Neuronal stem cell (in vitro differentiated cells): Measurements from ENCODE around the gene HOXD4.
A peak's percentile ranks its signal among the peaks of the same experiment; 100 is the strongest.

Experiments
- DNase-seq: peaks from one replicate; pipeline ENCODE4 v3.0.0-alpha.2; 2013; ENCODE audit warnings: low spot score
- H2AFZ ChIP-seq: one replicate; pipeline ENCODE4 v1.6.1; 2013; ENCODE audit warnings: mild to moderate bottlenecking, low read length, inconsistent platforms
- H2AK5ac ChIP-seq: 2 replicates; pipeline ENCODE4 v1.6.1; 2013; ENCODE audit warnings: low read depth, mild to moderate bottlenecking, inconsistent platforms, low read length, moderate library complexity, mixed read lengths
- H2BK120ac ChIP-seq: 2 replicates; pipeline ENCODE4 v1.6.1; 2013; ENCODE audit warnings: low read depth, mild to moderate bottlenecking, inconsistent platforms, low read length, moderate library complexity, mixed read lengths
- H2BK12ac ChIP-seq: one replicate; pipeline ENCODE4 v1.6.1; 2013; ENCODE audit warnings: low read length, inconsistent platforms
- H2BK15ac ChIP-seq: 2 replicates; pipeline ENCODE4 v1.6.1; 2013; ENCODE audit warnings: mild to moderate bottlenecking, low read length, inconsistent platforms, mixed read lengths
- H2BK5ac ChIP-seq: one replicate; pipeline ENCODE4 v1.6.1; 2013; ENCODE audit warnings: inconsistent platforms, mild to moderate bottlenecking, low read length, moderate library complexity
- H3K14ac ChIP-seq: one replicate; pipeline ENCODE4 v1.6.1; 2013; ENCODE audit warnings: low read length, inconsistent platforms
- H3K18ac ChIP-seq: 2 replicates; pipeline ENCODE4 v1.6.1; 2013; ENCODE audit warnings: low read length, inconsistent platforms
- H3K23ac ChIP-seq: 2 replicates; pipeline ENCODE4 v1.6.1; 2013; ENCODE audit warnings: low read depth, mild to moderate bottlenecking, mixed read lengths, low read length, inconsistent platforms; ENCODE audit not compliant: poor library complexity
- H3K27ac ChIP-seq: replicated peaks from 3 replicates; pipeline ENCODE4 v1.5.1; 2013; ENCODE audit warnings: low read length, inconsistent platforms
- H3K27me3 ChIP-seq, 3 experiments: 2 replicates each; pipeline ENCODE4 v1.6.1; 2013; ENCODE audit warnings: low read length in 3 of 3, mild to moderate bottlenecking in 2 of 3, inconsistent platforms in 1 of 3, low read depth in 1 of 3, mixed read lengths in 1 of 3, moderate library complexity in 1 of 3; ENCODE audit not compliant: control insufficient read depth in 3 of 3, insufficient read depth in 3 of 3
- H3K36me3 ChIP-seq, 2 donors: replicated peaks in 1 of 2; 2 replicates each; pipeline ENCODE4 v1.6.1; 2013; ENCODE audit warnings: low read length in 2 of 2; ENCODE audit not compliant: control insufficient read depth in 2 of 2, insufficient read depth in 2 of 2
- H3K4ac ChIP-seq: 2 replicates; pipeline ENCODE4 v1.6.1; 2013; ENCODE audit warnings: inconsistent platforms, mild to moderate bottlenecking, low read length, moderate library complexity
- H3K4me1 ChIP-seq, 2 donors: 1 replicate in 1 of 2; 2 replicates in 1 of 2; pipeline ENCODE4 v1.6.1; 2013; ENCODE audit warnings: low read length in 2 of 2, low read depth in 1 of 2; ENCODE audit not compliant: control insufficient read depth in 2 of 2, insufficient read depth in 1 of 2
- H3K4me2 ChIP-seq: one replicate; pipeline ENCODE4 v1.6.1; 2013; ENCODE audit warnings: mild to moderate bottlenecking, low read length, inconsistent platforms; ENCODE audit not compliant: insufficient read depth, poor library complexity, severe bottlenecking
- H3K4me3 ChIP-seq, 2 donors: 2 replicates each; pipeline ENCODE4 v1.5.1; 2013; ENCODE audit warnings: low read length in 2 of 2, mild to moderate bottlenecking in 2 of 2, inconsistent platforms in 1 of 2, moderate library complexity in 1 of 2
- H3K79me1 ChIP-seq: one replicate; pipeline ENCODE4 v1.6.1; 2013; ENCODE audit warnings: low read depth, mild to moderate bottlenecking, inconsistent platforms, low read length, moderate library complexity
- H3K9ac ChIP-seq: one replicate; pipeline ENCODE4 v1.6.1; 2013; ENCODE audit warnings: mild to moderate bottlenecking, low read depth, low read length, inconsistent platforms; ENCODE audit not compliant: poor library complexity
- H3K9me3 ChIP-seq, 2 donors: replicated peaks in 1 of 2; 2 replicates each; pipeline versions ENCODE3 to v1.6.1; 2013; ENCODE audit warnings: low read length in 2 of 2, mild to moderate bottlenecking in 2 of 2, inconsistent platforms in 1 of 2, low read depth in 1 of 2, mixed read lengths in 1 of 2, moderate library complexity in 1 of 2; ENCODE audit not compliant: control insufficient read depth in 2 of 2, insufficient read depth in 1 of 2
- H4K8ac ChIP-seq: one replicate; pipeline ENCODE4 v1.6.1; 2013; ENCODE audit warnings: low read depth, mild to moderate bottlenecking, inconsistent platforms, low read length, moderate library complexity
- H4K91ac ChIP-seq: one replicate; pipeline ENCODE4 v1.6.1; 2013; ENCODE audit warnings: low read length, low read depth, mild to moderate bottlenecking, inconsistent platforms; ENCODE audit not compliant: poor library complexity
- whole genome bisulfite sequencing, 2 donors: extraction: QIAGEN DNeasy Blood & Tissue Kit; methylation state at CpG; one replicate each; pipeline ENCODE4 v1.1.7; 2013; ENCODE audit warnings: missing lambda C conversion rate in 2 of 2, mixed read lengths in 1 of 2; ENCODE audit not compliant: insufficient read length in 2 of 2, insufficient replicate concordance in 1 of 2; ENCODE audit errors: extremely low coverage in 2 of 2; 5-methylcytosine and 5-hydroxymethylcytosine counted together

Gene HOXD4

DNA sequence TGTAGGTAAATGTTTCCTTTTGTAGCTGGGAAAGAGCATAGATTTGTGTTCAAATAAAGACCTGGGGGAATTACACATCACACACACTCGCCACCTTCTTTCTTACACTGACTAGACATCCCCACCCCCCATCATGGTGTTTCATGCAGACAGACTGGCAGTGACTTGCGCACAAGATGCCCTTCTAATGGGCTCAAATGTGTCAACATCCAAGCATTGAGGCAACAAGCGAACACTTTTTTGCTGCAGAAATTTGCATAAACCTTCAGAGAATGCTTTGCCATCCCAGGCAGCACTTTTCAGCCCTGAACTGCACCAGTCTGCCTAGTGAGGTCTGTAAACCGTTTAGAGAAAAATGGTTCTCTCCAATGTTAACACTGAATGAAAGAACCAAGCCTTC lies 17.3 kb upstream of the HOXD4 start:
- Histone ChIP-seq H3K4me2 (no peak overlapping the region), H4K91ac (no peak overlapping the region), H2BK120ac (no peak overlapping the region), H3K27ac (no peak overlapping the region), H3K4me1 (no peaks in the 10 kb centered on the region), H2AK5ac (no peak overlapping the region), H2AFZ (no peak overlapping the region), H3K36me3 (no peaks in the 10 kb centered on the region), H4K8ac (no peak overlapping the region), H2BK15ac (no peak overlapping the region), H3K4me3 (no peak overlapping the region), H3K79me1 (no peaks in the 10 kb centered on the region), H3K9me3 (peaks cover 2 to 16% of the 10 kb centered on the region in 2 donors), H2BK12ac (no peak overlapping the region), H3K27me3 (peaks cover 44 to 98% (median 96%) of the 10 kb centered on the region in 3 experiments), H3K23ac (no peak overlapping the region), H3K4ac (no peak overlapping the region), H3K18ac (no peak overlapping the region), H3K14ac (no peak overlapping the region), H2BK5ac (no peak overlapping the region), H3K9ac (no peak overlapping the region)
- WGBS, 2 donors = no CpG with 5 or more reads among the region's 4 CpGs
- DNase-seq = no peak

DNA sequence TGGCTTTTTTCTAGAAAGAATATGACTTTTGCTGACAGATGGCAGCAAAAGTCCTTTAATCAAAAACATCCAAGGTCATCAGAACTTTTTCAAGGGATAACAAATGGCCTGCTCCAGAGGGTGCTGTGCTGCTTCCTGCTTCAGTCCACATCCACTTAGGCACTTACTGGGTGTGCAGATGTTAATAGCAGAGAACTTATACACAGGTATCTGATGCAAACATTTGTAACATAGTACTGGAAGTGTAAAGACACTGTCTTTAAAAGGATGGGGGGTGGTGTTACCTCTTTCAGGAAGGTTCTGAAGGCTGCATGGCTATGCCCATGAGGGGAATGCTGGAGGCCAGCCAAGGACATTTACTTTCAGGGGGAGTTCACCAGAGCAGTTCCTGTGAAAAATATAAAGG lies 16.3 kb upstream of the HOXD4 start:
- Histone ChIP-seq H4K8ac (no peak overlapping the region), H4K91ac (no peak overlapping the region), H2BK12ac (no peak overlapping the region), H3K4me3 (no peak overlapping the region), H3K23ac (no peak overlapping the region), H2BK5ac (no peak overlapping the region), H2AFZ (no peak overlapping the region), H3K9me3 (peaks cover 5 to 17% of the 10 kb centered on the region in 2 donors), H2AK5ac (no peak overlapping the region), H3K4me1 (no peaks in the 10 kb centered on the region), H2BK120ac (no peak overlapping the region), H3K4ac (no peak overlapping the region), H3K4me2 (no peak overlapping the region), H3K9ac (no peak overlapping the region), H3K36me3 (no peaks in the 10 kb centered on the region), H3K14ac (no peak overlapping the region), H2BK15ac (no peak overlapping the region), H3K79me1 (no peaks in the 10 kb centered on the region), H3K18ac (no peak overlapping the region), H3K27me3 (peaks cover 43 to 100% (median 96%) of the 10 kb centered on the region in 3 experiments), H3K27ac (no peak overlapping the region)
- DNase-seq = no peak

DNA sequence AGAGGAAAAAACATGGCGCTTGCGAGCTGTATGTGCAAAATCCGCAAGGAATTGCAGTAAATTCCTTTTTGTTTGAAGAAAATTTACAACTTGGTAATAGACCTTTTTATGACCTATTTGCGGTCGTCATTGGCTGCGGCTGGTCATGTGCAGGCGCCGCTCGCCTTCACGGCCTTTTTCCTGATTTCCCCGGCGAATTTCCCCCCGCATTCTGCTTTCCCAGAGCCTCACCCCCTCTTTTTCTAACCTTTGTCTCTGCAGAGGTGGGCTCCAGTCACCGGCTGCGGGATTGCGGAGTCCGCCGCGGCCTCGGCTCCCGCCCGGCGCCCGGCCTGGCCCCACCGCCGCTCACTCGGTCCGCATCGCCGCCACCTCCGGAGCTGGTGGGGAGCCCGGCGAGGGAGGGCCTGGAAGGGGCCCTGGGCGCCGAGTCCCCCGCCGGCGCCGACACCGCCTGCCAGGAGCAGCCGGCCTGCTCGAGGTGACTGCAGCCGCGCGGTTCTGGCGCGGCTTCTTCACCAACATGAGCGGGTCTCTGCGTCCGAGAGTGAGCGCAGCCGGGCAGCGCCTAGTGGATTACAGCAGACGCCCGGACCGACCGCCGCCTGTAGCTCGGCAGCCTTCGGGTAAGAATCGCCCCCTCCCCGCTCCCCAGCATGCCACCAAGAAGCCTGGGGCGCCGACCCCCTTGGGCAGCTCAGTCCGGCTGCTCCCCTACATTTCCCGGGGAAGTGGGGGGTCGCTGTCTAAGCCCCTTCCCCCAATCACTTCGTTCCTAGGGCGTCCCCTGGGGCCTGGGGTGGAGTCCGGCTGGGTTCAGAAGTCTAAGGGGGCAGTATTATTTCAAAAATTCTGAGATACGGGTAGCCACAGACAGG lies 14.7 kb upstream of the HOXD4 start:
- Histone ChIP-seq H3K9ac (no peak overlapping the region), H3K4me3 (peak overlapping the region in 1 of 2 donors; percentile 6), H3K4ac (no peak overlapping the region), H4K91ac (no peak overlapping the region), H3K14ac (no peak overlapping the region), H3K36me3 (no peaks in the 10 kb centered on the region), H3K27ac (no peak overlapping the region), H2BK5ac (no peak overlapping the region), H3K9me3 (peaks cover 9 to 17% of the 10 kb centered on the region in 2 donors), H2BK15ac (no peak overlapping the region), H3K27me3 (peaks cover 38 to 97% (median 94%) of the 10 kb centered on the region in 3 experiments), H4K8ac (no peak overlapping the region), H2BK12ac (no peak overlapping the region), H2AK5ac (no peak overlapping the region), H3K18ac (no peak overlapping the region), H3K23ac (peak overlapping the region; percentile 28), H3K79me1 (no peaks in the 10 kb centered on the region), H3K4me1 (peaks cover 0 to 2% of the 10 kb centered on the region in 2 donors), H3K4me2 (peak overlapping the region; percentile 59), H2BK120ac (no peak overlapping the region), H2AFZ (peak overlapping the region; percentile 86)
- no CpG with 5 or more reads among the region's 71 CpGs for WGBS, 2 donors
- no peak for DNase-seq

DNA sequence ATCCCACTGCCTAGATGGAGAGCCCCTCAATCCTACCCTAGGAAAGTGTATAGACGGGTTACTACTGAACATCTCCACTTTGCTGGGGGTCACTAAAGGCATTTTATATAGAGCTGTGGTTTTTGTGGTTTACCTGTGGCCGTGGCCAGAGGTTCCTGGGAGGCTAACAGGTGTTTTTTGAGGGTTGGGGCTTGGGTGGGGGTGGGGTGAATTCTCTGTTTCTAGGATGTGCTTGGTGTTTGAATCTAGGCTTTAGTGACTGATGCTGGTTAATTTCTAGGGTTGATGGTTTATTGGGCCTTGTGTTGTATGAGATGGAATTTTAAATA lies 14.1 kb upstream of the HOXD4 start:
- Histone ChIP-seq H3K4me2 (no peak overlapping the region), H2AFZ (no peak overlapping the region), H3K27me3 (peaks cover 38 to 97% (median 95%) of the 10 kb centered on the region in 3 experiments), H2AK5ac (no peak overlapping the region), H3K4ac (no peak overlapping the region), H4K91ac (no peak overlapping the region), H2BK15ac (no peak overlapping the region), H2BK5ac (no peak overlapping the region), H3K23ac (no peak overlapping the region), H3K18ac (no peak overlapping the region), H2BK12ac (no peak overlapping the region), H4K8ac (no peak overlapping the region), H3K27ac (no peak overlapping the region), H3K9me3 (peaks cover 9 to 17% of the 10 kb centered on the region in 2 donors), H3K4me1 (peaks cover 0 to 2% of the 10 kb centered on the region in 2 donors), H3K14ac (no peak overlapping the region), H3K4me3 (no peak overlapping the region), H3K79me1 (no peaks in the 10 kb centered on the region), H3K9ac (no peak overlapping the region), H2BK120ac (no peak overlapping the region), H3K36me3 (no peaks in the 10 kb centered on the region)
- DNase-seq = no peak
- WGBS, 2 donors = no CpG with 5 or more reads among the region's 2 CpGs
